HG03442 (cell line): ENCODE measurements around the gene GADD45B.
A peak's percentile ranks its signal among the peaks of the same experiment; 100 is the strongest.

Experiments
- ATAC-seq: cut with Tn5 transposase; IDR thresholded peaks from one replicate; pipeline ENCODE4 v1.9.1; 2021; ENCODE audit warnings: mild to moderate bottlenecking, moderate library complexity; ENCODE audit not compliant: unreplicated experiment

The GADD45B gene

GRCh38 chr19:2475702-2476450 lies at the start of gene GADD45B:
TSS of gene GADD45B (plus strand) at chr19:2476127. CDS start at chr19:2476359, 232 bp downstream.
- peak; percentile 56 for ATAC-seq

- peak; percentile 12 for ATAC-seq
These were observed 49.1 kb upstream of the GADD45B start for GRCh38 chr19:2426611-2427428.

GRCh38 chr19:2427429-2428320 lies 48.3 kb upstream of the GADD45B start, which contains the start of gene TIMM13:
TSS of gene TIMM13 (minus strand) at chr19:2427586. CDS start at chr19:2427533, 53 bp downstream.
- peak; percentile 82 for ATAC-seq

- ATAC-seq: no peak
These were observed 47.6 kb upstream of the GADD45B start for GRCh38 chr19:2428321-2428690.

GRCh38 chr19:2428756-2429711 lies 46.9 kb upstream of the GADD45B start:
- ATAC-seq: no peak

GRCh38 chr19:2429917-2430535 lies 45.9 kb upstream of the GADD45B start:
- no peak for ATAC-seq

- no peak for ATAC-seq
These were observed 44.4 kb upstream of the GADD45B start for GRCh38 chr19:2431318-2432055.

- no peak for ATAC-seq
These were observed 43.6 kb upstream of the GADD45B start for GRCh38 chr19:2432131-2432848.

GRCh38 chr19:2433854-2434253 lies 42.1 kb upstream of the GADD45B start:
- no peak for ATAC-seq

- no peak for ATAC-seq
These were observed 41.7 kb upstream of the GADD45B start for GRCh38 chr19:2434267-2434666.

GRCh38 chr19:2434721-2435265 lies 41.1 kb upstream of the GADD45B start:
- ATAC-seq: no peak

GRCh38 chr19:2436384-2436783 lies 39.5 kb upstream of the GADD45B start:
- ATAC-seq: no peak

- no peak for ATAC-seq
These were observed 39.0 kb upstream of the GADD45B start for GRCh38 chr19:2436926-2437325.

- ATAC-seq: no peak
These were observed 37.7 kb upstream of the GADD45B start for GRCh38 chr19:2438178-2438577.

GRCh38 chr19:2440515-2440914 lies 35.4 kb upstream of the GADD45B start:
- ATAC-seq: no peak

- ATAC-seq: no peak
These were observed 34.7 kb upstream of the GADD45B start for GRCh38 chr19:2441096-2441752.

GRCh38 chr19:2443116-2443784 lies 32.7 kb upstream of the GADD45B start:
- no peak for ATAC-seq
